OCI-M2 (cell line): Measurements from ENCODE around the gene TXNL4B.

Experiments
- DNase-seq: peaks from one replicate; lab custom pipeline; 2025; ENCODE audit not compliant: unreplicated experiment; lab: John Stamatoyannopoulos, UW

The TXNL4B gene

GRCh38 chr16:72093448-72094265 lies at the start of gene TXNL4B, which contains the start of gene DHX38:
Gene TXNL4B (minus strand): TSS chr16:72093620. CDS start chr16:72090749, 2,871 bp downstream.
Gene DHX38 (plus strand): TSS chr16:72093847. CDS start chr16:72096158, 2,311 bp downstream.
- peak; percentile 90 for DNase-seq

DNA sequence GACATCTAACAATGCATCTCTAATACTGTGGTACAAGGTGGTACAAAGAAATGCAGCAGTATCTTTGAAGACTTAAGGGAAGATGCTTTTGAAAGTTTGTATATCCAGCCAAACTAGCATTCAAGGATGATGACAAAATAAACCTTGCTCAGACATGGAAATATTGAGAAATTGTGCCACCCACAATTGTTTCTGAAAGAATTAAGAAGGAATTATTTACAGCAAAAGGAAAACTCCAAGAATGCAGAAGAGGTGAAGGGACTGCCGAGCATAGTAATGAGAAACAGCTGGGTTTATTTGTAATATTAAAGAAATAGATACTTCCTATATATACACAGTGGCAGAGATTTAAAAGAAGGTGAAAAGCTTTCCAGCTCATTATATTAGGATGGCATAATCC lies 49.1 kb upstream of the TXNL4B start:
- DNase-seq, result no peak

- DNase-seq, result no peak
These were observed 46.5 kb upstream of the TXNL4B start for GRCh38 chr16:72139908-72140307.

DNA sequence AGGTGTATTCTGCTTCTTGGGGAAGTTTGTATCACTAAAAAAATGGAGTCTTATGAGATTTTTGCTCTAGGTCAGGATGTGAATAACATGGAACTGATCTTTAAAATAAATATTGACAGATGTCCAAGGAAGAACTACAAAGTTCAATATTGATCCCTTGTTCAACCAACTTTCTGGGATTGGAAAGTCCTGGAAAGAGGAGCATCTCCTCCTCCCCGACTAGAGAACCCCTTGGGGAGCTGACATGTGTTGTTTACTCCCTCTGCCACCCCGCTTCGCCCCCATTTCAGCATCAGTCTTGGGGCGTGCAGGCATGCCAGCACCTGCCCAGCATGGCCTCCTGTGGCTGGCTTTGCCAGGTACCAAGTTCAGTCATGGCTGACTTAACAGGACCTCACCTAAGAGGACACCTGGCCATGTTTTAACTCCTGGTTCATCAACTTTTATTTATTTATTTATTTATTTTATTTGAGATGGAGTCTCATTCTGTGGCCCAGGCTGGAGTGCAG lies 44.7 kb upstream of the TXNL4B start:
- DNase-seq, result no peak

- DNase-seq, result no peak
These were observed 44.1 kb upstream of the TXNL4B start for GRCh38 chr16:72137380-72138063.

DNA sequence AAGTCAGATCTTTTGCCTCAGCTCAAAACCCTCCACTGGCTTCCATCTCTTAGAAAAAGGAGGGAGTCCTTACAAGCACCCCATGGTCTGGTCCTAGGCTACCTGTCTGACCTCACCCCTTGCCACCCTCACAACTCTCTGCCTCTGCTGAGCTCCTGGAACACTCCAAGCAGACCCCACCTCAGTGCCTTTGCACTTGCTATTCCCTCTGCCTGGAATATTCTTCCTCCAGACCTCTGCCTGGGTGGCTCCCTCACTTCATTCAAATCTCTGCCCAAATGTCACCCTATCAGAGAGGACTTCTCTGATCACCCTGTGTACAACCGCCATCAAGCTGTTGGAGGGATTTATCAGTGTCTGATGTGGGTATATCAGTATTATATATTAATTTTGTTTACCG lies 41.1 kb upstream of the TXNL4B start:
- no peak for DNase-seq

GRCh38 chr16:72132726-72133125 lies 39.3 kb upstream of the TXNL4B start:
- no peak for DNase-seq

DNA sequence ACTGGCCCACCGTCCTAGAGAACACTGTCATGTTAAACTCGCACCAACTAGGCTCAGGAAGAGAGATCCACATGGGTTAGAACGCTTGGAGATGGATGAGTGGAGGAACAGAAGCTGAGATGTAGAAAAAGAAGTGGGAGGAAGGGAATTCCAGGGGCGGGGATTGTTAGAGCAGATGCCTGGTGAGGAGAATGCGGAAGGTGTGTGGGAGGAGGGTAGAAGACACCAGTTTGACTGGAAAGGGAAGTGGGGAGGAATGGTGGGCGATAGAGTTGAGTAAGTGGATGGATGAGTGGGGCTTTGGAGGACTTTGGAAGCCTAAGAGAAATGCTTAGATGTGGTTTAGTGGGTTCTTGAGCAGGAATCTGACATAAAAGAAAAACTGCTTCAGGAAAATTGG lies 37.6 kb upstream of the TXNL4B start:
- DNase-seq, result no peak

GRCh38 chr16:72129976-72130656 lies 36.7 kb upstream of the TXNL4B start:
- no peak for DNase-seq

DNA sequence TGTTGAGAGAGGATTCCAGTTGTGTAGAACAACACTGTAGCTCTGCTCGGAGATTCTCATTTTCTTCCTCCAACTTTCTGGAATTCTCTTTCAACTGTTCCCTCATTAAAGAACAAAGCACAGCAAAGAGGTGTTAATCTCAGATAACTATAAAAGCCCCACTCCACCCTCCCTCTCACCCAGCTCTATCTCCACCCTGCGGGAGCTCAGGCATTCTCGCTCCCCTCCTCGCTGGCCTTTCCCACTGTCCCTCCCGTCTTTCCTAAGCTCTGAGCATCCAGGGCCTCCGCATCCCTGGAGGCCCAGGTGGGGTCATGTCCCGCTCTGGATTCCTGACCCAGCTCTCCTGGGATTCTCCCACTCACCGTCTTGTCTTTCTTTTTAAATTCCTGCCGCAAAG lies 35.3 kb upstream of the TXNL4B start:
- DNase-seq, result no peak

DNA sequence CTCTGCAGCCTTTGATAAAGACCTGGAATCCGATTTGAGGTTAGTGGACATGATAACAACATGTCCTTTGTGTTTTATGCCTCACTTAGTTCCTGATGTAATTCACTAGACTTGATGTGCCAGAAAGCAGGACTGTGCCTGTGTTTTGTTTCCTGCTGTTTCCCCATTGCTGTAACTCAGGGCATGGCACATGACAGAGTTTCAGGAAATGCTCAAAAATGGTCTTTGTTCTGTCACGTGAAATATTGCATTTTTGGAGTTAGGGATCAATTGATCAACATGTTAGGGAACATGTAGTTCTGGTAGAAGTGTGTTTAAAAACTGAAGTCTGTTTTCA lies 33.0 kb upstream of the TXNL4B start:
- DNase-seq, result no peak

DNA sequence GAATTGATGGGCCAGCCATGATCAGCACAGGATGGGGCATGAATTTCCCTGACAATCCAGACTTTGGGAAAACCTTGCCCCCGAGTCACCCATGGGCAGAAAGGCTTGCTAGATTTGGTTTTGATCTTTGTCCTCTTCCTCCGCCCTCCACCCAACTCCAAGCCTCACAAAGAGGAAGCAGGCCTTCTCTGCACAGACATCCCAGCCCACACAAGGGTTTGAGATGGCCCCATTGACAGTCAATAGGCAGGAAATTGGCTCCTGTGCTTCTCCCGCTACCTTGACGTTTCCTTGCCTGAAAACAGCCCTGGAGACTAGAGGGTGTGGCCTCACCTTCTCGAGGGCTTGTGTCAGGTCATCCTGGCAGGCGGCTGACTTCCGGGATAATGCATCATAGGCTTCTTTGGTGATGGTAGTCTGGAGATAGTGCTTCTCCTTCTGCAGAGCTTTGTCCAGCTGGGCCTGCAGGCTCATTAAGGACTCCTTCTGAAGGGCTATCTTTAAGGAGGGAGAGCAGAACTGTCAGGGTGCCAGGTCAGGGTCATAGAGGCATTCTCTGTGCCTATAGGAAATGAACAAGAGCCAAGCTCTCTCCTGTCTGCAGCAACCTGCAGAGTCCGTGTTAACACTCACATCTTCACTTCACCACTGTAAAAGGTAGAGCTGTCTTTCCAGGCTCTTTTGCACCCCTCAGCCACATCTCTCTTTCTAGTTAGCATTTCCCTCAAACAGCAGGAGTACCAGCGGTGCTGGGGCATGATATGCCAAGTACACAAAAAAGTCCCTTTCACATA lies 32.4 kb upstream of the TXNL4B start:
- no peak for DNase-seq

GRCh38 chr16:72124761-72125634 lies 31.6 kb upstream of the TXNL4B start:
- no peak for DNase-seq

DNA sequence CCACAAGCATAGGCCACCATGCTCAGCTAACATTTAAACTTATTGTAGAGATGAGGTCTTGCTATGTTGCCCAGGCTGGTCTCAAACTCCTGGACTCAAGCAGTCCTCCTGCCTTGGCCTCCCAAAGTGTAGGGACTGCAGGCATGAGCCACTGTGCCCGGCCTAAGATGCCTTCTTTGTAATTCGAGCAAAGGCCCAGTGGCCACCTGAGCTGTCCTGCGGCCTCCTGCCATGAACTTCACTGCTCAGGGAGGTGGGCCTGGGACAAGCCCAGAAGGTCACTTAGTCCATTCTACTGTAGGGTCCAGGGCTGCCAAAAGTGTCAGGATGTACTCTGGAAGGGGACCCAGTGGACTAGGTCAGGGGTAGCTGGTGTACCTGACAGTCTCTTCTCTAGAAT lies 30.7 kb upstream of the TXNL4B start:
- no peak for DNase-seq

GRCh38 chr16:72123426-72123825 lies 30.0 kb upstream of the TXNL4B start:
- no peak for DNase-seq

- no peak for DNase-seq
These were observed 29.5 kb upstream of the TXNL4B start for GRCh38 chr16:72122916-72123315.

DNA sequence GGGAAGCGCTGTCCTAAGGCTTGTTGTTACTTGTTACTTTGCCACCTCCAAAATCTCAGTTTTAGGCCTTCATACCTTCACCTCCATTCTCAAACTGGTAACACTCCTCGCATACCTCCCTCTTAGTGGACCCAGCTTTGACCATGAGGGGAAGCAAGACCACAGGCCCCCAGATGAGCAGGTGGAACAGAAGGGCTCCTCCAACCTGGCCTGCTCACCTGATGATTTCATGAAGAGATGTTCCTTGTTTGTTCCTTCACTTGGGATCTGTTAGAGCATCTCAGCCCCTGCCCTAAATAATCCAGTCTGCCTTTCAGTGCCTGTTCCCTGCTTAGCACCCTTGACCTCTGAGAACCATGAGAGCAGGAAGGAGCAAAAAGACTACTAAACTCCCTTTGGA lies 28.9 kb upstream of the TXNL4B start:
- DNase-seq, result no peak

GRCh38 chr16:72120026-72120425 lies 26.6 kb upstream of the TXNL4B start:
- no peak for DNase-seq

DNA sequence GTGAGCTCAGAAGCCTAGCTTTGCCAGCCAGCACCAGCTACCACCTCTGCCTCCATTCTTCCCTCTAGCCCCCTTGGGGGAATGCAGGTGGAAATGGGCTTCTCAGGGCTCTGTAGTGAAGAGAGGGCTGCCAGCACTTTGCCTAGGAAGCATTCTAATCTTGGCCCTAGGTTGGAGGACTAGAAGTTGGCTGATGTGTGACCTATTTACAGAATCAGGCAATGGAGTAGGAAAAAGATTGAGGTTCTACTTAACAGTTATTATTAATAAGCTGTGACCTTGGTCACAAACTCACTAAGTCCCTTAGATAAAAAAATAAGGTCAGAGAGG lies 20.2 kb upstream of the TXNL4B start:
- DNase-seq, result no peak
